Activated gamma-delta T cell treated with anti-CD3 and anti-CD28 coated beads, Interleukin-2, amount 50 U/mL, for 16 hours (primary cell): ENCODE data around the gene CLNS1A.
"Not testable (repeated sequence)": the region's sequence is repeated elsewhere in the genome, so short reads cannot be mapped to it uniquely, and the experiment has no call there.

Source experiments
- DNase-seq: peaks from one replicate; pipeline ENCODE4 v3.0.0-alpha.2; 2020; ENCODE audit warnings: low read depth

The CLNS1A gene

DNA sequence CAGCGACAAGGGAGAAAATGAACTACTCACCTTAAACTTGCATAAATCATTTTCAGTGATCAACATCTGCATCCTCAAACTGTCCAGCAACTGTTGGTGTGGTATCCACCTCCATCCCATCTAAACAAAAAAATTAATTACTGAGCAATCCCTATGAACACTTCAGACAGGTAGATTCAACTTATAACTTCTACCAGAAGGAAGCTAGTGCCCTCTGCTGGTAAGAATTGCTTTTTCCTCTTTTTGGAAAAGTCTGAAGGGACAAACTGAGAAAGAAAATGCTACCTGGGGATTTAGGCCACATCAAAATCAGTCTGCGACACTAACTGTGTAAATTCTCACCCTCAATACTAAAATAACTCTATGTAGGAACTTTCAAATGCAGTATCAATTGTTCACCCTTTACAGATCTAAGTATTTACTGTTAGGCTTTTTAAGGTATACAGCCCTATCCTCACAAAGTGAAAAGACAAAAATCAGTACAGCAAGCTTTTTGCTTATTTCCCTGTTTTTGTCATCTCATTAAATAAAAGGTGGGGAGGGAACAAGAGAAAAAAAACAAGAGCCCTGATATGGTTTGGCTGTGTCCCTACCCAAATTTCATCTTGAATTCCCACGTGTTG, 17.9 kb downstream of the CLNS1A start:
- no peak for DNase-seq

- DNase-seq = no peak
These were observed 19.7 kb downstream of the CLNS1A start for GRCh38 chr11:77617892-77618291.

- no peak for DNase-seq
These were observed 25.7 kb downstream of the CLNS1A start for GRCh38 chr11:77611921-77612320.

GRCh38 chr11:77609234-77609633, 28.4 kb downstream of the CLNS1A start:
- DNase-seq = no peak

DNA sequence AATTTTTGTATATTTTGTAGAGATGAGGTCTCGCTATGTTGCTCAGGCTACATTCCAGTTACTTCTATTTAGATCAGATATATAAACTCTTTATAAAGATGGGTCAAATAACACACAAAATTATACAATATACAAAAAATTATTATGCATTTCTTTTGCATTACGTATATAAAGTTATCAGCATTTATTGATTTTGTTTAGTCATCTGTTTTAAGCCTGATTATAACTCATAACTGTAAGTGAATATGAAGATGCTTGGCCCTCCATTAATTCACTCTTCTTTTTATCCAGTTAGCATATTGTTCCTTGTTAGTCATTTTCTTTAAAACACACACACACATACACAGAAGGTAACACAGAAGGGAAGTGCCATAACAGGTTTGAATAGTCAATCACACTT, 33.3 kb downstream of the CLNS1A start:
- DNase-seq = no peak

- no peak for DNase-seq
These were observed 35.1 kb downstream of the CLNS1A start for GRCh38 chr11:77602381-77603088.

GRCh38 chr11:77598195-77598594, 39.4 kb downstream of the CLNS1A start:
- DNase-seq = no peak

DNA sequence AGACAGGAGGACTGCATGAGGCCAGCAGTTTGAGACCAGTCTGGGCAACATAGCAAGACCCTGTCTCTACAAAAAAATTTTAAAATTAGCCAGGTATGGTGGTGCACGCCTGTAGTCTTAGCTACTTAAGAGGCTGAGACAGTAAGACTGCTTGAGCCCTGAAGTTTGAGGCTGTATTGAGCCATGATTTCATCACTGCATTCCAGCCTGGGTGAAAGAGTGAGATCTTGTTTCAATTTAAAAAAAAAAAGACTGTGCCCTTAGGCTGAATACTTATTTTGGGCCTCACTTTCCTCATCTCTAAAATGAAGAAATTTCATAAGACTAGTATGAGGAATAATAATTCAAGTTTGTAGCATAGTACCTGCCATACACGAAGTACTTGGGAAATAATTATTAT, 41.0 kb downstream of the CLNS1A start:
- DNase-seq = no peak

GRCh38 chr11:77593883-77594282, 43.7 kb downstream of the CLNS1A start:
- no peak for DNase-seq

DNA sequence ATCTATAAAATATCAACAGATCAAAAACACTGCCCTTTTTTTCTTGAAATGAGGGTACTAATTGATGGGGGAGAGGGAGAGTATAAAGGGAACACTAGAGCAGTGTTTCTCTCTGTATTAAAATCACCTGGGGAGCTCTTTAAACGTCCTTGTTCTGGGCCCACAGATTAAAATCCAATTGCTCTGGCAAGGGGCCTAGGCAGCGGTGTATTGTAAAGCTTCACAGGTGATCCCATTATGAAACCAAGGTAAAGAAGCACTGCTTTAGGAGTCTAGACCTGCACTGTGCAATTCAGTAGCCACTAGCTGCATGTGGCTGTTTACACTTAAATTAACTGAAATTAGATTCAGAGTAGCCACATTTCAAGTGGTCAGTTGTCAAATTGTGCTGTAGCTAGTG, 44.9 kb downstream of the CLNS1A start:
- no peak for DNase-seq

GRCh38 chr11:77590194-77590782, 47.3 kb downstream of the CLNS1A start:
- DNase-seq = no peak

GRCh38 chr11:77589521-77590193, 47.9 kb downstream of the CLNS1A start, which contains the start of gene AQP11:
Gene AQP11, plus strand, starts transcription at chr11:77589953. Its CDS starts 40 bp downstream, at chr11:77589993.
- peak; percentile 19 for DNase-seq

- no peak for DNase-seq
These were observed 48.4 kb downstream of the CLNS1A start for GRCh38 chr11:77589181-77589520.

GRCh38 chr11:77580712-77581337, 56.8 kb downstream of the CLNS1A start:
- no peak for DNase-seq

DNA sequence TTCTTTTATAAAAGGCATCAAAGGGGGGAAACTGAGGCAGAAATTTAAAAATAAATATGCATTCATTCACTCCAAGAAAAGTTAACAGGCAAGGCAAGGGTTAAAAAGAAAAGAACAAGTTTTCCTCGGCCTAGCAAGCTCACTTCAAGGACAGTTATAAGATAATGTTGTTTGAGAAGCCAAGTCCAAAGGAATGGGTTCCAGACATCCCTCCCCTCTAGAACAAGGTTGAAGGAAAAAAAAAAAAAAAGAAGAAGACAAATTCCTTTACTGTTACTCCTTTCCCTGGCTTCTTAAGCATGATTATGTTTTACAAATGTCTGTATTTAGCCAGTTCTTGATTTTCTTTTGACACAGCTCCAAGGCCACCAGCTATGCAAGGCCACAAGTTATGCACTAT, 62.2 kb downstream of the CLNS1A start:
- not testable (repeated sequence) for DNase-seq

- DNase-seq = not testable (repeated sequence)
These were observed 66.7 kb downstream of the CLNS1A start for GRCh38 chr11:77570896-77571295.

DNA sequence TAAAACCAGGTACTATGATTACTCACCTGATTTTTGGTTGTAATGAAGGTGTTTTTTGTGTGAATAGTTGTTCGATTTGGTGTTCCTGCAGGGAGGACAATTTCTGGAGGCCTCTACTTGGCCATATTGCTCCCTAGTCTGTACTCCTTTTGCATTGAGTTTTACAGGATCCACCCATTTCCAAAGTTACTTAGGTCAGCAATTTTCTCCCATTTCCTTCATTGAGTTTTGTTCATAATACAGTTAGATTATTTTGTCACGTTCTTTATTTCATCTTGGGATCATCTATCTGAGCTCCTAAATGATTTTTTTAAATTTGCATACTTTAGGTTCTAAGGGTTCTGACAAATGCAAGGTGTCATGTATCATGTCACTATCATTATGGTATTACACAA, 67.9 kb downstream of the CLNS1A start:
- no peak for DNase-seq

- DNase-seq = no peak
These were observed 68.5 kb downstream of the CLNS1A start for GRCh38 chr11:77568916-77569675.

DNA sequence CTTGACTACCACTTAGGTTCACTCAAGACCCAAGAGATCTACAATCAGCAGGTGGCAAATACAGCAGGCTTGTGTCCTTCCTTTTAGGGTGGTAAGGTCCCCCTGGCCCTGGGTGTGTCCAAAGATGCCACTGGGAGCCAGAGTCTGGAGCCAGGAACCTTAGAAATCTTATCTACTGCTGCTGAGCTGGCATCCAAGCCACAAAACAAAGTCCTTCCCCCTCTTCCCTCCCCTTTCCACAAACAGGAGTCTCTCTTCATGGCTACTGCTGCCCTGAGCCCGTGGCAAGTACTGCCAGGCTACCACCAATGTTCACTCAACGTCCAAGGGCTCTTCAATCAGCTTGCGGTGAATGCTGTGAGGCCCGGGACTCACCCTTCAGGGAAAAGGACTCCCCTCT, 69.3 kb downstream of the CLNS1A start:
- no peak for DNase-seq
